22Rv1 (cell line): ENCODE results near the gene GRAMD1B.

Experiments
- ZFX ChIP-seq: fragments of 450-650 bp; IDR thresholded peaks from 2 replicates; pipeline ENCODE4 v1.6.1; 2017; ENCODE audit warnings: antibody characterized with exemption, borderline replicate concordance
- TF ChIP-seq, protein P1 (sequence below): fragments of 450-650 bp; IDR thresholded peaks from 2 replicates; pipeline ENCODE4 v1.5.1; 2017; ENCODE audit warnings: mild to moderate bottlenecking

DNA sequence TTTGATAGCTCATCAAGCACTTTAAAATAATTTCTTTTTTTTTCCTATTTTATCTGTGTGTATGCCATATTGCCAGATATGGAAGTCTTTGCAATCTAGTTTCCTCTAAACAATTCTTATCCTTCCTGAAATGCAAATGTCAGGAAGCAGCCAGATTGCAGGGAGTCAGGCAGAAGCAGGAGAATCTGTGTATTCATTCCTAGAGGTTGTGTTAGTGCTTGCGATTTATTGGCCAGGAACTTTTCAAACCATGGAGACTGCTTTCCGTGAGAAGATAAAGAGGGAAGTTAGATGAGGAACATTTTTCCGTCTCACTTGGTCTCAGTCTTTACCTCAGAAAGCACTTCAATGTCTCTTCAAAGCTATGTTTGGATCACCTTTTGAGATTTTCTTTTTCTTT lies 91.9 kb downstream of the GRAMD1B start:
- TF ChIP-seq, protein P1, sequence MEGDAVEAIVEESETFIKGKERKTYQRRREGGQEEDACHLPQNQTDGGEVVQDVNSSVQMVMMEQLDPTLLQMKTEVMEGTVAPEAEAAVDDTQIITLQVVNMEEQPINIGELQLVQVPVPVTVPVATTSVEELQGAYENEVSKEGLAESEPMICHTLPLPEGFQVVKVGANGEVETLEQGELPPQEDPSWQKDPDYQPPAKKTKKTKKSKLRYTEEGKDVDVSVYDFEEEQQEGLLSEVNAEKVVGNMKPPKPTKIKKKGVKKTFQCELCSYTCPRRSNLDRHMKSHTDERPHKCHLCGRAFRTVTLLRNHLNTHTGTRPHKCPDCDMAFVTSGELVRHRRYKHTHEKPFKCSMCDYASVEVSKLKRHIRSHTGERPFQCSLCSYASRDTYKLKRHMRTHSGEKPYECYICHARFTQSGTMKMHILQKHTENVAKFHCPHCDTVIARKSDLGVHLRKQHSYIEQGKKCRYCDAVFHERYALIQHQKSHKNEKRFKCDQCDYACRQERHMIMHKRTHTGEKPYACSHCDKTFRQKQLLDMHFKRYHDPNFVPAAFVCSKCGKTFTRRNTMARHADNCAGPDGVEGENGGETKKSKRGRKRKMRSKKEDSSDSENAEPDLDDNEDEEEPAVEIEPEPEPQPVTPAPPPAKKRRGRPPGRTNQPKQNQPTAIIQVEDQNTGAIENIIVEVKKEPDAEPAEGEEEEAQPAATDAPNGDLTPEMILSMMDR = no peak
- no peak for TF ChIP-seq ZFX
